ENCODE results near the gene SYNDIG1. TPM values are rescaled to one million over a fixed set of nuclear protein-coding genes. Genes with fewer than 3 reads are reported as not detected.

Gene SYNDIG1
- total RNA-seq, 1 experiment from 2014 or later, result not detected

- no peaks in the 10 kb centered on the region for H3K36me3 ChIP-seq (ENCODE audit: low read depth, low read length)
- TF ChIP-seq EZH2phosphoT487 (IDR thresholded peaks at IDR 0.05; ENCODE audit: borderline replicate concordance, low read length) (no peak), EZH2 (IDR thresholded peaks at IDR 0.05; ENCODE audit: low read length, unreplicated experiment) (no peak), CTCF (conservative IDR thresholded peaks at IDR 0.05; ENCODE audit: low read depth, low read length) (no peak)
- no peak overlapping the region for H3K9ac ChIP-seq (ENCODE audit: low read length)
- ChIA-PET POLR2A (ENCODE audit: unreplicated experiment) (no interaction called here), CTCF (no interaction called here)
- no peak overlapping the region for H3K27ac ChIP-seq (ENCODE audit: low read length)
- no peak overlapping the region for H2AFZ ChIP-seq (ENCODE audit: low read length)
- H3K4me3 ChIP-seq (ENCODE audit: low read length), result no peak overlapping the region
- peaks cover 13% of the 10 kb centered on the region for H3K4me1 ChIP-seq (ENCODE audit: insufficient read depth, low read length)
- BruUV-seq (replicated peaks), result no TSS peak
- no peak for DNase-seq
- intact Hi-C loops (cut with micrococcal nuclease), result no loop called here
- H3K9me2 ChIP-seq (replicated peaks; ENCODE audit: low read length), result no peaks in the 10 kb centered on the region
- H3K9me3 ChIP-seq (ENCODE audit: low read length), result no peaks in the 10 kb centered on the region
- no peak for ATAC-seq
- no peaks in the 10 kb centered on the region for H3F3A ChIP-seq (ENCODE audit: low read length, unreplicated experiment)
- peaks cover 16% of the 10 kb centered on the region for H3K27me3 ChIP-seq (ENCODE audit: low read length)
- no peaks in the 10 kb centered on the region for H4K20me1 ChIP-seq (ENCODE audit: low read length)
- H3K4me2 ChIP-seq (ENCODE audit: low read length), result no peak overlapping the region
- no peaks in the 10 kb centered on the region for H3K79me2 ChIP-seq (ENCODE audit: low read length)
These were observed 163.2 kb downstream of the SYNDIG1 start for GRCh38 chr20:24632581-24632980.

- H4K20me1 ChIP-seq (ENCODE audit: low read length), result no peaks in the 10 kb centered on the region
- intact Hi-C loops (cut with micrococcal nuclease), result no loop called here
- ATAC-seq (no peak), DNase-seq (no peak)
- ChIA-PET CTCF (no interaction called here), POLR2A (ENCODE audit: unreplicated experiment) (no interaction called here)
- H3K27ac ChIP-seq (ENCODE audit: low read length), result no peak overlapping the region
- no peaks in the 10 kb centered on the region for H3F3A ChIP-seq (ENCODE audit: low read length, unreplicated experiment)
- no peak overlapping the region for H3K9ac ChIP-seq (ENCODE audit: low read length)
- H3K9me3 ChIP-seq (ENCODE audit: low read length), result no peaks in the 10 kb centered on the region
- no peaks in the 10 kb centered on the region for H3K36me3 ChIP-seq (ENCODE audit: low read depth, low read length)
- no peaks in the 10 kb centered on the region for H3K9me2 ChIP-seq (replicated peaks; ENCODE audit: low read length)
- no peak overlapping the region for H3K4me2 ChIP-seq (ENCODE audit: low read length)
- BruUV-seq (replicated peaks), result no TSS peak
- H3K4me1 ChIP-seq (ENCODE audit: insufficient read depth, low read length), result peaks cover 13% of the 10 kb centered on the region
- H2AFZ ChIP-seq (ENCODE audit: low read length), result no peak overlapping the region
- H3K79me2 ChIP-seq (ENCODE audit: low read length), result no peaks in the 10 kb centered on the region
- no peak overlapping the region for H3K4me3 ChIP-seq (ENCODE audit: low read length)
- H3K27me3 ChIP-seq (ENCODE audit: low read length), result peaks cover 11% of the 10 kb centered on the region
- TF ChIP-seq EZH2phosphoT487 (IDR thresholded peaks at IDR 0.05; ENCODE audit: borderline replicate concordance, low read length) (no peak), CTCF (conservative IDR thresholded peaks at IDR 0.05; ENCODE audit: low read depth, low read length) (no peak), EZH2 (IDR thresholded peaks at IDR 0.05; ENCODE audit: low read length, unreplicated experiment) (no peak)
These were observed 163.6 kb downstream of the SYNDIG1 start for GRCh38 chr20:24633026-24633425.

- no peaks in the 10 kb centered on the region for H3K36me3 ChIP-seq (ENCODE audit: low read depth, low read length)
- DNase-seq (no peak), ATAC-seq (no peak)
- H3K9ac ChIP-seq (ENCODE audit: low read length), result no peak overlapping the region
- H3K4me3 ChIP-seq (ENCODE audit: low read length), result no peak overlapping the region
- H3K4me1 ChIP-seq (ENCODE audit: insufficient read depth, low read length), result peaks cover 13% of the 10 kb centered on the region
- H3K79me2 ChIP-seq (ENCODE audit: low read length), result no peaks in the 10 kb centered on the region
- BruUV-seq (replicated peaks), result no TSS peak
- no peak overlapping the region for H3K4me2 ChIP-seq (ENCODE audit: low read length)
- no peaks in the 10 kb centered on the region for H4K20me1 ChIP-seq (ENCODE audit: low read length)
- H3F3A ChIP-seq (ENCODE audit: low read length, unreplicated experiment), result no peaks in the 10 kb centered on the region
- no peaks in the 10 kb centered on the region for H3K9me3 ChIP-seq (ENCODE audit: low read length)
- ChIA-PET POLR2A (ENCODE audit: unreplicated experiment) (no interaction called here), CTCF (no interaction called here)
- H2AFZ ChIP-seq (ENCODE audit: low read length), result no peak overlapping the region
- no peaks in the 10 kb centered on the region for H3K9me2 ChIP-seq (replicated peaks; ENCODE audit: low read length)
- 0 out of 2 replicates have a peak, but pooled peaks cover 7% of the 10 kb centered on the region for H3K27me3 ChIP-seq (ENCODE audit: low read length)
- intact Hi-C loops (cut with micrococcal nuclease), result no loop called here
- no peak for TF ChIP-seq EZH2phosphoT487 (IDR thresholded peaks at IDR 0.05; ENCODE audit: borderline replicate concordance, low read length)
- no peak for TF ChIP-seq CTCF (conservative IDR thresholded peaks at IDR 0.05; ENCODE audit: low read depth, low read length)
- no peak for TF ChIP-seq EZH2 (IDR thresholded peaks at IDR 0.05; ENCODE audit: low read length, unreplicated experiment)
- H3K27ac ChIP-seq (ENCODE audit: low read length), result no peak overlapping the region
These were observed 164.1 kb downstream of the SYNDIG1 start for GRCh38 chr20:24633521-24633920.

Data from PC-3 (cell line).